Left colon (tissue), 2 donors: ENCODE results near the gene DCAF5. TPM values are rescaled to one million over a fixed set of nuclear protein-coding genes. Genes with fewer than 3 reads are reported as not detected.

ENCODE experiments used
- ATAC-seq: fragments of 200-7000 bp; cut with Tn5 transposase; one replicate; pipeline ENCODE4 v1.9.1; 2020; ENCODE audit warnings: mild to moderate bottlenecking, moderate library complexity
- DNase-seq, 2 donors: peaks; one replicate each; pipeline ENCODE4 v3.0.0-alpha.2; 2020
- intact Hi-C, 2 donors: fragments of 100-400 bp; cut with DNase I in 1 of 2; cut with micrococcal nuclease in 1 of 2; formaldehyde crosslinking; loops; one replicate each; pipeline versions ENCODE4 v1.11.2 to v1.14.0; 2022; cut with DNase I, micrococcal nuclease
- total RNA-seq, 2 donors: library from RNA; stranded (reverse); fragmentation: NEBNext Ultra II Directional; extraction: Animal tissue kit (Norgen Biotek cat#: 25700); gene quantifications; one replicate each; pipeline ENCODE4 v1.2.1, GENCODE V29; 2021
- donor health status: DM: no; HTN: no; CAD: no.
- donor health status: DM: yes; HTN: yes; CAD: no.

The DCAF5 gene
- total RNA-seq, 2 donors from 2014 or later = 38.6 to 42.3 TPM

GRCh38 chr14:69001375-69001774 is 151.5 kb downstream of the DCAF5 start:
- intact Hi-C loops = no loop called here
- ATAC-seq = no peak
- DNase-seq = no peak

Other genes starting within 250 kb of the DCAF5 start
- gene ACTN1, start 173.8 kb downstream of the DCAF5 start, total RNA-seq = 100 to 1,000 TPM in 1 of 2 donors, 10 to 100 TPM in 1; 89.9 to 132 TPM
- 10 to 100 TPM; 24.3 to 25.1 TPM for gene EXD2, start 38.4 kb upstream of the DCAF5 start, total RNA-seq
- 1 to 10 TPM; 1.3 to 1.7 TPM for gene GALNT16, start 107.0 kb upstream of the DCAF5 start, total RNA-seq
- gene ERH, start 245.2 kb upstream of the DCAF5 start, total RNA-seq = 100 to 1,000 TPM in 1 of 2 donors, 10 to 100 TPM in 1; 99.8 to 119 TPM
- 10 to 100 TPM; 80.7 to 84.5 TPM for gene SLC39A9, start 245.6 kb upstream of the DCAF5 start, total RNA-seq